Naive thymus-derived CD8-positive, alpha-beta T cell (primary cell): ENCODE measurements around the gene SPIN2B. TPM values are rescaled to one million over a fixed set of nuclear protein-coding genes. Genes with fewer than 3 reads are reported as not detected.

ENCODE experiments used
- polyA plus RNA-seq, 3 donors: library from polyadenylated mRNA; unstranded; fragments of 300-500 nt; fragmentation: Illumina TruSeq; gene quantifications; one replicate each; pipeline ENCODE4 v1.2.3, GENCODE V29; 2021
- total RNA-seq, 8 experiments: library from RNA in 2 of 8; stranded (reverse) in 2 of 8; gene quantifications; one replicate each; pipeline ENCODE4 v1.2.3 and lab custom pipeline; 2021 to 2026

Gene SPIN2B
- total and polyA plus RNA-seq, 5 experiments from 2014 or later: 18.0 to 23.0 (median 21.1) TPM

Other genes with a start within 250 kb of the SPIN2B start
- 10 to 100 TPM; 20.6 to 21.5 TPM for gene SPIN3, start 126.0 kb downstream of the SPIN2B start, total RNA-seq
- 1 to 10 TPM; 4.0 to 5.3 (median 4.1) TPM for gene SPIN3, start 126.0 kb downstream of the SPIN2B start, polyA plus RNA-seq
- gene SPIN2A, start 15.8 kb upstream of the SPIN2B start, total RNA-seq: 1 to 10 TPM; 2.0 to 2.3 TPM
- not detected for gene SPIN2A, start 15.8 kb upstream of the SPIN2B start, polyA plus RNA-seq
- 1 to 10 TPM; 5.6 to 7.9 TPM for gene FAAH2, start 165.2 kb upstream of the SPIN2B start, total RNA-seq
- gene FAAH2, start 165.2 kb upstream of the SPIN2B start, polyA plus RNA-seq: 1 to 10 TPM; 1.9 to 3.4 (median 2.4) TPM